ENCODE results near the gene RETSAT.
A peak's percentile ranks its signal among the peaks of the same experiment; 100 is the strongest.
"Not testable (repeated sequence)": the region's sequence is repeated elsewhere in the genome, so short reads cannot be mapped to it uniquely, and the experiment has no call there.

The RETSAT gene

DNA sequence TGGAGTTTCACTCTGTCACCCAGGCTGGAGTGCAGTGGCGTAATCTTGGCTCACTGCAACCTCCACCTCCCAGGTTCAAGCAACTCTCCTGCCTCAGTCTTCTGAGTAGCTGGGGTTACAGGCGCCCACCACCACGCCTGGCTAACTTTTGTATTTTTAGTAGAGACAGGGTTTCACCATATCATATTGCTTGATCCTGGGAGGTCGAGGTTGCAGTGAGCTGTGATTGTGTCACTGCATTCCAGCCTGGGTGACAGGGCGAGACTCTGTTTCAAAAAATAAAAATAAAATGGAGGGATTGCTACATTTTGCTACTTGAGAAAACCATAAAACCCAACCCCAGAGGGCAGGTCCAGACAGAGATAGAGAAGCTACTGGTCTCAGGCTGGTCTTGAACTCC is 28.8 kb upstream of the RETSAT start:
- peak in 2 of 10 donors; percentile 9 to 11 for DNase-seq
- intact Hi-C loops (cut with DNase I) = not testable (repeated sequence)

DNA sequence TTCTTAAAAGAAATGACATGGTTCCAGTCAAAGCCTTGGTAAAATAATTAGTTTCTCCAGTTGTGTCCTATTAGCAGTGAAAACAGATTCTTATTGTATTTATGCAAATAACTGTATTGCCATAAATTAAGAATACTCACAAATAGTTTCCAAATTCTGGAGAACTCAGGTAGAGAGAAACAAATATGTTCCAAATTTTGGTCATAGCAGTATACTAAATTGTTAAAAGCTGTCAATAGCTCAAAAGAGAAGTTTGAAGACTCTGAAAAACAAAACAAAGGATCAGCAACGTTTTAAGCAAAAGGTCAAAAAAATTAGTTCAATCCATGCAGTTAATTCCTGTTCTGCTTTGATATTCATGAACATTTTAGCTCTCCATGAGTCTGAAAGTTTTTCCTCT is 25.7 kb upstream of the RETSAT start:
- no peak for DNase-seq
- intact Hi-C loops (cut with DNase I) = no loop called here

DNA sequence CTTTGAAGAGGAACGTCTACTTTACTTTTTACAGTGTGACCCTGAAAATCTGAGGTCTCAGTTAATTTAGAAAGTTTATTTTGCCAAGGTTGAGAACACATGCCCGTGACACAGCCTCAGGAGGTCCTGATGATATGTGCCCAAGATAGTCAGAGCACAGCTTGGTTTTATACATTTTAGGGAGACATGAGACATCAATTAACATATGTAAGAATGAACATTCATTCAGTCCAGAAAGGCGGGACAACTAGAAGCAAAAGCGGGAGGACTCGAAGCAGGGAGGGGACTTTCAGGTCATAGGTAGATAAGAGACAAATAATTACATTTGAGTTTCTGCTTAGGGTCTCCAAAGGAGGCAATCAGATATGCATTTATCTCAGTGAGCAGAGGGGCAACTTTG is 23.9 kb upstream of the RETSAT start:
- intact Hi-C loops (cut with DNase I) = no loop called here

DNA sequence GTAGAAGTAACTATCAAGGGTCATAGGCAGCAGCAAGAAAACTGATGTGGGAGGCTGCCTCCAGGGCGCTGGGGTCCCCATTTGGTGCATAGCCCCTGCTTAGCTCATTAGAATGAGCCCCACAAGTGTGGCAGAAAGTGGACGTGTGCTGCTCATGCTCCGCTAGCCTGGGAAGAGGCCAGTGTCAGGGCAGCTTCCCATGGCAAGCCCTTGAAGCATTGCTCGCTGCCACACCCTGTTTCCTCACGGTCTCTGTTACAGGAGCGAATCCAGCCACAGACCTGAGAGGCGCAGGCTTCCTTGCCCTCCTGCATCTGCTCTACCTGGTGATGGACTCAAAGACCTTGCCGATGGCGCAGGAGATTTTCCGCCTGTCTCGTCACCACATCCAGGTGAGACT is 22.8 kb upstream of the RETSAT start:
- intact Hi-C loops (cut with DNase I) = no loop called here

More for the DNA sequence above, 23.9 kb upstream of the RETSAT start:
- DNase-seq = no peak

DNA sequence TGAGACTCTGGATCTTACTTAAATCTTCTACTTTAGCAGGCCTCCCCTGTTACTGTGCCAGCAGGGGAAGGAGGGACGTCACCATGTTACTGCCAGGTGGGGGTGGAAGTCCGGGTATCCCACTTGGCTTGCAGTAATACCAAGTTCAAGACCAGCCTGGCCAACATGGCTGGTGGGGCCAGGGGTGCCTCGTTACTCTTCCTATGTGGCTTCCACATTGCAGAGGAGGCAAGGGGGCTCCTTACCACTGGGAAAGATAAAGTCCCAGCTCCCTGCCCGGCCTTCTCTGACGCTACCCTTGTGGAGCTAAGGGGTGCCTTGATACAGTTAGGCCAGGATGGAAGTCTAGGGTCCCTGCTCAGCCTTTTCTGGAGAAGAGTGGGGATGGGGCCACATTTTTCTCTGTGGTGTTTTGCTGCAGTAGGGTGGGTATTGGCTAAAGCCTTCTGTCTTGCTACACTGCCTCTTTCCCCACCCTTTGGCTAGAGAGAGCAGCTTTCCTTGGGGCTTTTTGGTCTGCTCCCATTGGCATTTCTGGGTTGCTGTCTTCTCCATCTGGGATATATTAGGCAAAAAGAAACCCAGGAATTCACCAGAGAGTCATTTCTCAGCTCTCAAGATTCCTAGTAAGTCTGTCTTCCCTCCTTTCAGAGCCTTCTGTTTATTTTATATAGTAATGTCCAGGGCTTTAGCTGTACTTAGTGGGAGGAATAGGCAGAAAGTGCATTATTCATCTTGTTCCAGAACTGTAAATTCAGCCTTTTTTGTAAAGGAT is 22.1 kb upstream of the RETSAT start:
- DNase-seq = peak in 1 of 10 donors; percentile 52
- intact Hi-C loops (cut with DNase I) = no loop called here

More for the DNA sequence above, 22.8 kb upstream of the RETSAT start:
- peak in 1 of 10 donors; percentile 39 for DNase-seq

DNA sequence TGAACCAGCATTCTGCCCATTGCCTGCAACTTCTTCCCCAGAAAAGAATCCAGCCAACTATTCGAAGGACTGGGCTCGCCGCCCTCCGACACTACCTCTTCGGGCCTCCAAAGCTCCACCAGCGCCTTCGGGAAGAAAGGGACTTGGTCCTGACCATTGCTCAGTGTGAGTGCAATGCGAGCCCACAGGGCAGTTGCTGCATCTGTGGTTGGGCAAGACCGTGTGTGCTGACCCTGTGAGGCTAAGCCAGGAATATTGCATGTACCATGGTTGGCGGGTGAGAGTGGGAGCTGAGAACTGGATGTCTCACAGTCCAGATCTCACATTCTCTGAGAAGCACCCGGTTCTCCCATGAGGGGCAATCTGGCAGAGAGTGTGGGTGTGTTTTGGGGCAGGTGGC is 16.7 kb upstream of the RETSAT start:
- DNase-seq = peak in 2 of 10 donors; percentile 43 to 47
- intact Hi-C loops (cut with DNase I) = no loop called here

DNA sequence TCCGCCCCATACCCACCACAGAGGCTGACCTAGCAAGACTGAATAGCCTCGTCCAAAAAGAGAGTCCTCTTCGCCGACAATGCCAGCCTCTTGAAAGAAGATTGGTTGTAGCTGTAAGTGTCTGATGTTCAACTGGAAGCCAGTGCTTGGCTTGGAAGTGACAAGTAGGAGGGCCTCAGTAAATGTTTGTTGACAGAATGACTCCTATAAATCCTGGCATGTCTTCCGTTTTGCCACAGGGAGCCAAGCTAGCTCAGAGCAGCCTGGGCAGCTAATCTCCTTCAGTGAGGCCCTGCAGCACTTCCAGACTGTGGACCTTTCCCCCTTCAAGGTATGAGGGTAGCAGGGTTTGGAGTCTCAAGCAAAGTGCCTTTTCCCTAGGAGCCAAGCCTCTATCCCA is 15.2 kb upstream of the RETSAT start:
- intact Hi-C loops (cut with DNase I) = no loop called here
- DNase-seq = peak in 1 of 10 donors; percentile 36

DNA sequence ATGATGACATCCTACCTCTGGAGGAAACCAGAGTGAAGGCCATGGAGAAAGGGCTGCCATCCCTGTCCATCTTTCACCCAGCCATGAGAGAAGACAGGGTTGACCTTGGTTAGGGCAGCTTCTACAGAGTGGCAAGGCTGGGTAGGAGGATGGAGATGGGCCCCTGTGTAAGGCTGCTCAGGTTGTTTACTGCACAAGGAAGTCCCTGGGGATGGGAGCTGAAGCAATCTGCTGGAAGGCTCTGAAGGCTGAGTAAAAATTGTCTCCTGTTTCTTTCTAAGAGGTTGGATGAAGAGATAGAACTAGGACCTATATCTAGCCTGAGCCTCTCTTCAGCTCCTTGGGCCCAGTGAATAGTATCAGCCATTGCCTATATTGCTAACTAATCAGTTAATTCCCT is 14.6 kb upstream of the RETSAT start:
- DNase-seq = peak in 1 of 10 donors; percentile 11
- intact Hi-C loops (cut with DNase I) = no loop called here

DNA sequence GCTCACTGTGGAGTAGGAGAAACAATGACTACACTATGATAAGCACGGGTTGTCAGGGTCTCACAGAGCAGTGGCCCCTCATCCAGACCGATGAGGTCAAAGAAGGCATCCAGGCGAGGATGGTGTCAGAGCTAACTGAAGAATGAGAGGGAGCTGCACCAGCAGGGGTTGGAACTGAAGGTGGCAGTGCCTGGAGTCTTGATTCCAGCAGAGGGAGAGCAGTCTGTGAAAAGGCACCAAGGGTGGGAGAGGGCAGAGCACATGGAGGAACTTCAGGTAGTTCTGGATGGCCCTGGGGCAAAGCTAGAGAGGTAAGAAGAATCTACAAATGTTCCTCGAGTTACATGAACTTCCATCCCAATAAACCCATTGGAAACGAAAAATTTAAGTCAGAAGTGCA is 12.9 kb upstream of the RETSAT start:
- intact Hi-C loops (cut with DNase I) = no loop called here
- DNase-seq = peak in 1 of 10 donors; percentile 43

DNA sequence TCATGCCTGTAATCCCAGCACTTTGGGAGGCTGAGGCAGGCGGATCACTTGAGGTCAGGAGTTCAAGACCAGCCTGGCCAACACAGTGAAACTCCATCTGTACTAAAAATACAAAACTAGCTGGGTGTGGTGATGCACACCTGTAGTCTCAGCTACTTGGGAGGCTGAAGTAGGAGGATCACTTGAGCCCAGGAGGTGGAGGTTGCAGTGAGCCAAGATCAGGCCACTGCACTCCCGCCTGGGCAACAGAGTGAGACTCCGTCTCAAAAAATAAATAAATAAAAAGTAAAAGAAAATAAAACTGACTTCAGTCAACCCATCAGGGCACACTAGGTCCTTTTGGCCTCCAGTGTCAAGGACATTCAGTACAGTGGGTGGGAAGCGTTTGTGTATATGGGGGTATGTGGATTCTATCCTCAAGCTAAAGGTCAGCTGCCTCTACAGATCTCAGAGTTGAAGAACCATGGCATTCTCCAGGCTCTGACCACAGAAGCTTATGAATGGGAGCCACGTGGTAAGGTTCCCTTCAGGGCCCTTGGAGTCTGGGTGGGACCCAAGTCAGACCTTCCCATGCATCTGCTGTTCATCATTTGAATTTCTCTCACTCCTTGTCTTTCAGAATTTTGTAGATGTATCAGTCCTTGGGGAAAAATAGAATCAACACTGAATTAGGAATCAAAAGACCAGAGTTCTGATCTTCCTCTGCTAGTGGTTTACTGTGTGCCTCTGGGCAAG is 8.5 kb upstream of the RETSAT start:
- intact Hi-C loops (cut with DNase I); DNase-seq: not testable (repeated sequence)

DNA sequence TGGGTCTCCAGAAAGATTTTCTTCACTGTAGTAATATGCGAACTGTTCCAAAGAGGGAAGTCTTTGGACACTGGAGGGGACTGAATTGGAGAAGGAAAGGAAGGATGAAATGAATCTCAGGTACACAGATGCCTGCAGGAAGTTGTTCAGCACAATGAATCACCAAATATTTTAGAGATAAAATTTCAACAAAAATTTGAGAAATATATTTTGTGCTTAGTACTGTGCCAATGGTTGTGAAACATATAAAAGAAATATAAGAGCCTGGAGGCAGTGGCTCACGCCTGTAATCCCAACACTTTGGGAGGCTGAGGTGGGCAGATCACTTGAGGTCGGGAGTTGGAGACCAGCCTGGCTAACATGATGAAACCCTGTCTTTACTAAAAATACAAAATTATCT is 3.4 kb upstream of the RETSAT start:
- intact Hi-C loops (cut with DNase I) = no loop called here
- no peak for DNase-seq

DNA sequence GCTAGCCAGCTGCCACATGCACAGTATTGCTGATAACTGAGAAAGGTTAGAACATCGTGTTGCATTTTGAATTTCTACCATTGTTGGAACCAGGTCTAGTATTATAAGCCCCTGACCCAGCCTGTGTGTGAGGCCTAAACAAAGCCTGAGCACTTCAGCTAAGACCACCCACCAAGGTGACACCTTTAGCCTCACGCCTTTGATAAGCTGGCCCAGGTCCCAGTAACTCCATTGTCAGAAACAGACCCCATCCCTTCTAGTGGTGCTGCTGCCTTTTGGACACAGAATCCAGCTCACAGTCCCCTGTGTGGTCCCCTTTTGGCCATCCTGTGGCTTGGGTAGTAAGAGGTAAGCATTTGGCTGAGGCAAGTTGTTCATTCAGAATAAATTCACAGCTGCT is 1.9 kb upstream of the RETSAT start:
- intact Hi-C loops (cut with DNase I) = no loop called here
- DNase-seq = no peak

DNA sequence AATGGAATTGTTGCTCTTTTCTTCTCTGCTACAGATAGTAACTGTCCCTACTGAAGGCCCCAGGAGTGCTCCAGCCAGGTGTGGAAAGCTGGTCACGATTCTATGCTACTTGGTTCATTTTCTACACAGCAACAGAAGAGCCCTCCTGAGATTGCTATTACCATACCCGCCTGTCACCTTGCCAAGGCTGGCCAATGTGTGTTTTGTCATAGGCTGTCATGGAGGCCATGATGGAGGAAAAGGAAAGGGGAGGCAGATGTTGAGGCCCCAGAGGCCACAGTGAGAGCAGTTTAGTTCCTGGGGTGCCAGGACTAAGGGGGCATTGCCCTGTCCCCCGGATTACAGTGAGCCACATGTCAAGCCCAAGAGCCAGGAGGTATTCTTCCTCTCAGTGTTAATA is 1.2 kb upstream of the RETSAT start:
- intact Hi-C loops (cut with DNase I) = loop anchor here (2.0 kb wide), 1 partner anchor 63 kb away; the partner anchor contains the start of gene SH2D6
- peak in 1 of 10 donors; percentile 63 for DNase-seq

DNA sequence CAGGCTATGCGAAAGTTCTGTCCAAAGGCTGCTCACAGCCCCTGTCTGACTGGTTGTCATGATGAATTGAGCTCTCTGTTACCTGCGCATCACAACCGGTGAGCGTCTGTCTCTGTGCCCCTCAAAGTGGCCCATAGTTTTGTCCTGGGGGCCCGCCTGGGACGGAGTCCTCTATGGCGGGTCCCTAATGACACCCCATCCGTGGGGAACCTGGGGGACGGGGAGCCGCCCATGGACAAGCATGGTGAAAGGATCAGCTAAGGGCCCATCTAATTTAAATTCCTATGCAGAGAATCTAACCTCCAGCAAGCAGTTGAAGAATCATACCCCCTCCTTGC is 714 bp upstream of the RETSAT start:
- intact Hi-C loops (cut with DNase I) = loop anchor here (2.0 kb wide), 1 partner anchor 64 kb away; the partner anchor contains the start of gene SH2D6
- DNase-seq = no peak

DNA sequence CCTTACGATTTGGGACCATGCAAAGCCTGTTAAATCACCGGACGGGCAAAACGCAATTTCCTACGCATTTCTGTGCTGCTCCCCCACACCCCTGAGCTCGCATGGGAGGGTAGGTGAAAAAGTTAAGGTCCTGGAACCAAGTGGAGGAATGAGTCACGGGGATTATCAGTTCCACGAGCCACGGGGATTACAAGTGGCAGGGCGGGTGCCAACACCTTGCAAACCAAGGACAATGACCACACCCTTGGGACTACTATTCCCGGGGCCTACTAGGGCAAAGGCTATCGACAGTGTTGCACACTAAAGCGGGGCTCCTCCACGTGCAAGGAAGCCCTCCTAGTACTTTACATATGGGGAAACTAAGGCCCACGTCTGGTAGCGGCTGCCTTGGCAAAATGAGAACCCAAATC is 447 bp downstream of the RETSAT start:
- intact Hi-C loops (cut with DNase I) = loop anchor here (2.0 kb wide), 1 partner anchor 65 kb away; the partner anchor contains the start of gene SH2D6
- peak in 2 of 10 donors; percentile 19 to 27 for DNase-seq

DNA sequence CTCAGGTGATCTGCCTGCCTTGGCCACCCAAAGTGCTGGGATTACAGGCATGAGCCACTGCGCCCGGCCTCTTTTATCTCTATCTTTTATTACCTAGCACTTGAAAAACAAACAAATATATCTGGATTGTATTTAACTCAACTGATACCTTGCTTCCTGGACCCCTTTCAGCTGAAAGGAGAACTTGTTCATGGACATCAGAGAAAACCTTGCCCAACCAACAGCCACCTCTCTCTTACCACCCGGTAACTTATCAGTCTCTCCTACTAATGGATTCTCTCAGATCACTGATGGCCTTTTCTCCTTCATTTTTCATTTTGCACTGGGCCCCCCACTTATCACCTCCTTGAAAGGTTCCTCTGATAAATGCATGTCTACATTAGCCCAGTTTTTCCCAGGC is 6.7 kb downstream of the RETSAT start:
- intact Hi-C loops (cut with DNase I) = no loop called here
- DNase-seq = no peak

DNA sequence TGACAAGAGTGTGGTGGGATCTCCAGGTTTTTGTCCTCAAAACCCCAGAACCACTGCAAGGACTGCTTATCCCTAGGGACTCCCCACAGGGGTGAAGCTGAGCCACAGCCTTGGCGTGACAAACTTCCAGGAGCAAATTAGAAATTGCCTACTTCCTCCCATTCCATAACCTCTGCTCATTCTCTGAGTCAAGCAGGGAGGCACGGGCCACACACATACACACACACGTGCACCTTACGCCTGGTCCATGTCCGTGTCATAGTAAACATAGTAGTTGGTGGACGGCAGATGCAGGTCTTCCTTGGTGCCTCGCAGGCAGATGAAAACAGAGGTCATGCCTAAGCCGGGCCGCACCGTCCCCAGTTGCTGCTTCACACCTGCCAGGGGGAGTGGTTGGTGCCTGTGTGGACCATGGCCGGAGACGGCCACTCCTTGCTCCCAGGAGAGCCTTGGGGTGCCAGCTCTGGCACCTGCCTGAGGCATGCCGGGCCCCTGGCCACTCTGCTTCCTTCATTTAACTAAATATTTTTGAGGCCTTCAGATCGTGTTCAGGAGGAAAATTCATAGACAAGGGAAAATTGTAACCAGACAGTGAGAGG is 9.9 kb downstream of the RETSAT start:
- no peak for DNase-seq
- intact Hi-C loops (cut with DNase I) = no loop called here

DNA sequence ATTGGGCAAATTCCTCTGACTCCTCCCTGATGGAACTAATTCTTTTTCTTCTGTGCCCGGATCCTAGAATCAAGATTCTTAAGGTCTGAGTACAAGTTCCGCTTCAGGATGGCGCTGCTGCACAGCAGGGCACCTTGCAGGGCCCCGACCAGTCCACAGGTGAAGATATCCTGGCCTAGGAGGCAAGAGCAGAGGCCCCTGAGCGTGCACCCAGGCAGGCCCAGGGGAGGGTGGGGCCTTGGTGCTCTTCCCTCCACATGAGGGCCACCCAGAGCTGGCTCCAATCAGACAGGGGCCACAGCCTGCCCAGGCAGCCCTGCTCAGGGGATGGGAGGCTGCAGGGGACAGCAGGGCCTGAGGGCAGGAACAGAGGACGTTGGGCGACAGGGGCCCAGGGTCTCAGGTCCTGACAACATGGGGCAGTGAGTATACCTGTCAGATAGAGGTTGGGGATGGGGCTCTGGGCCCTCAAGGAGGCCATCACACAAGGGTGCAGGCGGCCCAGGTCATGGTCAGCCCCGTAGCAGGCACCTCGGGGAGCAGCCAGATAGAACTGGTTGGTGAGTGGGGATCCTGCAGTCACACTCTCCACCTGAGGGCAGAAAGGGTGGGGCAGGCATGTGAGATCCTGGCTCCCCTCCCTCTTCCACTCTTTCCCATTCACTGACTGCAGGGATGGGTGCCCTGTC is 11.0 kb downstream of the RETSAT start:
- DNase-seq; intact Hi-C loops (cut with DNase I): not testable (repeated sequence)

DNA sequence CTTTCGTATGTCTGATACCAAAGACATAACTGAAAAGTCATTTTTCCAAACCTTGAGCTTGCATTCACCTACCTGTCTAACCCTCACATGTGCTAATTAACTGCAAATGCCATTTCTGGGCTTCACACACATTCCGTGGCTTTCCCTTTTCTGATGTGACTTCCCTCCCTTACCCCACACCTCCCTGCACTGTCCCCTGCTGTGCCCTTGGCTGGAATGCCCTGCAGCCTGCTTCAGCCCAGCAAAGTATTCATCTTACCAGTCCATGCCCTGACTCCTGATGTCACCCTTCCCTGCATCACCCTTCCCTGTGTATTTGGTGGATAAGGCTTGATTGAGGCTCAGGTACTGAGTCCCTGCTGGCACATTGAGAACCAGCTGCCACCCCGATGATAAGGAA is 12.2 kb downstream of the RETSAT start:
- DNase-seq = no peak
- intact Hi-C loops (cut with DNase I) = no loop called here

DNA sequence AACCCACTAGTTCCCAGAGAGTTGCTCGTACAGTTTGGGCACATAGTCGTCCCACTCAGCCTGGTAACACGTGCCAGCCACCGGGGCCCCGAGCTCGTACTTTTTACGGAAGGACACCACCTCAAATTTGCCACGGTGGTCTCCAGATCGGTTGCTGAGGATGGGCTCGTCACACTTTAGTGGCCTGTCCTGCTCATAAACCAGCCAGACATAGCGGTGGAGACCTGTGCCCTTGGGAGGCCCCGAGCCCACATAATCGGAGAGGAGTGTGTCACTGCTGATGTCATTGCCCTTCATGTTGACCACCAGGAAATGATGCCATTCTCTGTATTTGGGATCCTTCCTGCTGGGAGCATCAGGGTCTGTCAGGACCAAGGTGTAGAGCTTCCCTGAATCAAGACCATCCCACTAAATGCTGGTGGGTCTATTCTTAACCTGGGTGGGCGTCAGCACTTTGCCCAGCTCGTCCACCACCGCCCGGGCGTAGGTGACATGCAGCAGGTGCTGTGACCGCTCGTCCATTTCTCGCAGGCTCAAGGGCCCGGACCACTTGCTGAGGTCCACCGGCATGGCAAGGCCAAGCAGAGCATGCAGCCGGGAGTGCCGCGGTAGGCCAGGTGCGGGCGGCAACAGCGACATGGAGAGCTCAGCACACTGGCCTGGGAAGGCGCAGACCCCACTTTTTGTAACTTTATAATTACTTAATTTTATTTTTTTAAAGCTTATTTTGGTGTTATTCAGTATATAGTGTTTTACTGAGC is 12.9 kb downstream of the RETSAT start:
- intact Hi-C loops (cut with DNase I) = no loop called here
- no peak for DNase-seq

Measured in posterior cingulate gyrus (tissue), 11 donors.